TTC549 (cell line): ENCODE measurements around the gene NDUFV2.
"Not testable (repeated sequence)": the region's sequence is repeated elsewhere in the genome, so short reads cannot be mapped to it uniquely, and the experiment has no call there.

Experiments
- FAIRE-seq: peaks from 2 replicates; lab custom pipeline; 2012; peaks lifted over from hg19 to GRCh38; lab: Jason Lieb, UNC

NDUFV2 gene

GRCh38 chr18:9157806-9158205 lies 55.3 kb downstream of the NDUFV2 start:
- FAIRE-seq, result no peak

DNA sequence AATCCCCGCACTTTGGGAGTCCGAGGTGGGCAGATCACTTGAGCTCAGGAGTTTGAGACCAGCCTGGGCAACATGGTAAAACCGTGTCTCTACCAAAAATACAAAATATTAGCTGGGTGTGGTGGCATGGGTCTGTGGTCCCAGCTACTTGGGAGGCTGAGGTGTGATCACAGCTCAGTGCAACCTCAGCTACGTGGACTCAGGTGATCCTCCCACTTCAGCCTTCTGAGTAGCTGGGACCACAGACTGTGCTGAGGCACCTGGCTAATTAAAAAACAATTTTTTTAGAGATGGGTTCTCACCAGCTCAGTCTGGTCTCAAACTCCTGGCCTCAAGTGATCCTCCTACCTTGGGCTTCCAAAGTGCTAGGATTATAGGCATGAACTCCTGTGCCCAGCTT lies 57.5 kb downstream of the NDUFV2 start:
- FAIRE-seq, result no peak

GRCh38 chr18:9162663-9163062 lies 60.2 kb downstream of the NDUFV2 start:
- not testable (repeated sequence) for FAIRE-seq

DNA sequence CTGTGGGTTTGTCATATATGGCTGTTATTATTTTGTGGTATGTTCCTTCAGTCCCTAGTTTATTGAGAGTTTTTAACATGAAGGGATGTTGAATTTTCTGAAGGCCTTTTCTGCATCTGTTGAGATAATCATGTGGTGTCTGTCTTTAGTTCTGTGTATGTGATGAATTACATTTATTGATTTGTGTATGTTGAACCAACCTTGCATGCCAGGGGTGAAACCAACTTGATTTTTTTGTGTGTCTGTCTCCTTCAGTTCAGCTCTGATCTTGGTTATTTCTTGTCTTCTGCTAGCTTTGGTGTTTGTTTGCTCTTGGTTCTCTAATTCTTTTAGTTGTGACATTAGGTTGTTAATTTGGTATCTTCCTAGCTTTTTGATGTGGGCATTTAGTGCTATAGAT lies 61.6 kb downstream of the NDUFV2 start:
- FAIRE-seq, result not testable (repeated sequence)

DNA sequence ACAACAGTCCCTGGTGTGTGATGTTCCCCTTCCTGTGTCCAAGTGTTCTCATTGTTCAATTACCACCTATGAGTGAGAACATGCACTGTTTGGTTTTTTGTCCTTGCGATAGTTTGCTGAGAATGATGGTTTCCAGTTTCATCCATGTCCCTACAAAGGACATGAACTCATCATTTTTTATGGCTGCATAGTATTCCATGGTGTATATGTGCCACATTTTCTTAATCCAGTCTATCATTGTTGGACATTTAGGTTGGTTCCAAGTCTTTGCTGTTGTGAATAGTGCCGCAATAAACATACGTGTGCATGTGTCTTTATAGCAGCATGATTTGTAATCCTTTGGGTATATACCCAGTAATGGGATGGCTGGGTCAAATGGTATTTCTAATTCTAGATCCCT lies 63.4 kb downstream of the NDUFV2 start:
- not testable (repeated sequence) for FAIRE-seq

GRCh38 chr18:9169515-9169914 lies 67.0 kb downstream of the NDUFV2 start:
- FAIRE-seq, result not testable (repeated sequence)

DNA sequence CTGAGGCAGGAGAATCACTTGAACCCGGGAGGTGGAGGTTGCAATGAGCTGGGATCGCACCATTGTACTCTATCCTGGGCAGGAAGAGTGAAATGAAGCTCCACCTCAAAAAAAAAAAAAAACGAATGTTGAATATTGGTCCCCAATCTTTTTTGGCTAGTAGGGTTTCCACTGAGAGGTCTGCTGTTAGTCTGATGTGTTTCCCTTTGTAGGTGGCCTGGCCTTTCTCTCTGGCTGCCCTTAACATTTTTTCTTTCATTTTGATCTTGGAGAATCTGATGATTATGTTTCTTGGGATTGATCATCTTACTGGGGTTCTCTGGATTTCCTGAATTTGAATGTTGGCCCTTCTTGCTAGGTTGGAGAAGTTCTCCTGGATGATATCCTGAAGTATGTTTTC lies 69.4 kb downstream of the NDUFV2 start:
- FAIRE-seq, result not testable (repeated sequence)

DNA sequence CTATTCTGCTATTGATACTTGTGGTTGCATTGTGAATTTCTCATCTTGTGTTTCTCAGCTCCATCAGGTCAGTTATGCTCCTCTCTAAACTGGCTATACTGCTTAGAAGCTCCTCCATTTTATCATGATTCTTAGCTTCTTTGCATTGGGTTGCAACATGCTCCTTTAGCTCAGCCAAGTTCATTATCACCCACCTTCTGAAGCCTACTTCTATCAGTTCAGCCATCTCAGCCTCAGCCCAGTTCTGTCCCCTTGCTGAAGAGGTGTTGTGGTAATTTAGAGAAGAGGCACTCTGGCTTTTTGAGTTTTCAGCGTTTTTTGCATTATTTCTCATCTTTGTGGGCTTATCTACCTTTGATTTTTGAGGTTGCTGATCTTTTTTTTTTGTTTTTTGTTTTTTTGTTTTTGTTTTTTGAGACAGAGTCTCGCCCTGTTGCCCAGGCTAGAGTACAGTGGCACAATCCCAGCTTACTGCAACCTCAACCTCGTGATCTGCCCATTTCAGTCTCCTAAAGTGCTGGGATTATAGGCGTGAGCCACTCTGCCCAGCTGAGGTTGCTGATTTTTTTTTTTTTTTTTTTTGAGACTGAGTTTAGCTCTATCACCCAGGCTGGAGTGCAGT lies 70.1 kb downstream of the NDUFV2 start:
- no peak for FAIRE-seq

GRCh38 chr18:9173770-9174233 lies 71.3 kb downstream of the NDUFV2 start:
- no peak for FAIRE-seq

- no peak for FAIRE-seq
Measured at GRCh38 chr18:9174302-9174701, 71.8 kb downstream of the NDUFV2 start.

GRCh38 chr18:9175115-9175514 lies 72.6 kb downstream of the NDUFV2 start:
- no peak for FAIRE-seq

DNA sequence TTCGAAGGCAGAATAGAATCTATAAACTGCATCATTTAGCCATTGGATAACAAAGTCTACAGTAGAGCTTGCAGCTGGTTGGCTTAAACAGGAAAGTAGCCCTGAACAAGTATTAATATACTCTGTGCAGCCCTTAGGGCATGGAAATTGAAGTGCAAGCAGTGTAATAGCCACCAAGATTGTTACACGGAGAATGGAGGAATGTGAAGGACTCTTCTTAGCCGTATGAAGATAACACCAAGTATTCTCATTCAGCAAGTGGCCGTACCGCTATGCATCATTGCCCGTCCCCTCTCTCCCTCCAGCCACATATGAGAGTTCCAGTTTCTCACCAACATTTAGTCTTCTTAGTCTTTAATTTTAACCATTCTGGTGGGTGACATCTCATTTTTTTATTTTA lies 74.5 kb downstream of the NDUFV2 start:
- no peak for FAIRE-seq

DNA sequence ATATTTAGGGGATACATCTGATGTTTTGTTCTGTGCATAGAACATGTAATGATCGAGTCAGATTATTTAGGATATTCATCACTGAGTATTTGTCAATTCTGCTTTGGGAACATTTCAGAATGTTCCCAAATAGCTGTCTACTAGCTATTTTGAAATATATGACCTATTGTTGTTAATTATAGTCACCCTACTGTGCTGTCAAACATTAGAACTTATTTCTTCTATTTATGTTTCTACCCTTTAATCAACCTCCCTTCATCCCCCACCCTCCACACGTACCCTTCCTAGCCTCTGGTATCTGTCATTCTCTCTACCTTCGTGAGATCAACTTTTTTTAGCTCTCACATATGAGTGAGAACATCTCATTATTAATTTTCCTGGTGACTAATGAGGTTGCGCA lies 75.0 kb downstream of the NDUFV2 start:
- no peak for FAIRE-seq

DNA sequence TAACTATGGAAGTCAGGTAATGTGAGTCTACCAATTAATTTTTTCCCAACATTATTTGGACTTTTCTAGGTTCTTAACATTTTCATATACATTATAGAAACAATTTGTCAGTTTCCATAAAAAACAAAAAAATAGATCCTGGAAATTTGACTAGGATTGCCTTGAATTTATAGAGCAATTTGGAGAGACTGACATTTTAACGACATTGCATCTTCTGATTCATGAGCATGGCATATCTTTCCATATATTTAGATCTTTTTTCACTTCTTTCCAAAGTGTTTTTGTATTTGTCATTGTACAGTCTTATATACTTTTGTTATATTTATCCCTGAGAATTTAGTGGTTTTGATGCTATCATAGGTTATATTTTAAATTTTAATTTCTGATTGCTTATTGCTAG lies 76.1 kb downstream of the NDUFV2 start:
- no peak for FAIRE-seq

DNA sequence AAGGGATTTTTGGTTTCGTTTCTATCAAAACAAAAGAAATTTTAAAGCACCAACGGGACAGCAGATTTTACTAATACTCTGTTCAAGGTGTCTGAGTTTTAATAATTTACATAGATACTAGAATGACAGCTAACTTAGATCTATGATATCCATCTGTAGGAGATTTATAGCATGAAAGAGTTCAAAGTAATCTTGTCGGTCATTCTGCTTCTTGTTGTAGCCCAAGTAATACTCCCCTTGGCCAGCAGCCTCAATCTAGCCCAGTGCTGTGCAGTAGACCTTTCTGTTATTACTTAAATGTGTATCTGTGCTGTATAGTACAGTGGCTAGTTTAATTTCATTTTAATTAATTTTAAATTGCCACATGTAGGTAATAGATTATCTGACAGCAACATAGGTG lies 78.8 kb downstream of the NDUFV2 start:
- no peak for FAIRE-seq

DNA sequence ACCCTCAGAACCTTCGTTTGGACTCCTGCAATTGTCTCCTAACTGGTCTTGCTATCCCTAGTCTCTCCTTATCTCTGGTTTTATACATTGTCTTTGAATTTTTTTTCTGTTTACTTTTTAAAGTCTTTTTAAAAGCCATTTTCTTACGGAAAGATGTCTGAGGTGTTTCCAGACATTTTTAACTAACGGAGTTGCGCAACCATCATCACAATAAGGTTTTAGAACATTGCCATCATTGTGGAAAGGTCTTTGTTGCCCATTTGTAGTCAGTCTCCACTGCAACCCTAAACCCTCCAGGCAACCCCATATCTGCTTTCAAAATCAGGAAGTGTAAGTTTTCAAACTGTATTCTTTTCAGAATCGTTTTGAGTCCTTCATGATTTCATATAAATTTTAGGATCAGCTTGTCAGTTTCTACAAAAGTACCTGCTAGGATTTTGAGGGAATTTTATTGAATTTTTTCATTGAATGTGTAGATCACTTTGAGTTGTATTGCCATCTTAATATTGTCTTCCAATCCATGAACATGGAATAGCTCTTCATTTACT lies 80.4 kb downstream of the NDUFV2 start:
- FAIRE-seq, result no peak
